H1 (cell line): ENCODE data around the gene DCLRE1B. TPM values are rescaled to one million over a fixed set of nuclear protein-coding genes. Genes with fewer than 3 reads are reported as not detected.

Experiments used
- CTCF ChIA-PET: fragments of 300-600 bp; sonication (Branson Sonifier 250); formaldehyde crosslinking; loops from one replicate; lab custom pipeline; 2021; ENCODE audit not compliant: partially characterized antibody; lab: Charles Lee
- POLR2A ChIA-PET: fragments of 300-600 bp; sonication (Branson Sonifier 250); formaldehyde crosslinking; loops from one replicate; lab custom pipeline; 2021; ENCODE audit warnings: inconsistent platforms; ENCODE audit not compliant: partially characterized antibody; lab: Charles Lee
- DNase-seq, 2 experiments: peaks; one replicate each; pipeline versions ENCODE4 v3.0.0 to v3.0.0-alpha.2; 2010 to 2022; ENCODE audit warnings: low spot score in 2 of 2, low read depth in 1 of 2, mixed read lengths in 1 of 2
- FAIRE-seq: peaks from 2 replicates; lab custom pipeline; 2011; peaks lifted over from hg19 to GRCh38; lab: Jason Lieb, UNC
- H2AFZ ChIP-seq: 2 replicates; pipeline ENCODE4 v1.8.1; 2012; ENCODE audit warnings: low read length, inconsistent platforms
- H2AK5ac ChIP-seq: 2 replicates; pipeline ENCODE4 v1.6.1; 2013; ENCODE audit warnings: low read depth, low read length
- H2BK120ac ChIP-seq: replicated peaks from 2 replicates; pipeline ENCODE3; 2013; ENCODE audit warnings: low read depth, low read length, inconsistent platforms
- H2BK12ac ChIP-seq: 2 replicates; pipeline ENCODE4 v1.6.1; 2013; ENCODE audit warnings: low read depth, low read length
- H2BK15ac ChIP-seq: 2 replicates; pipeline ENCODE4 v1.6.1; 2013; ENCODE audit warnings: low read length
- H2BK20ac ChIP-seq: 2 replicates; pipeline ENCODE4 v1.6.1; 2013; ENCODE audit warnings: low read length
- H2BK5ac ChIP-seq: 2 replicates; pipeline ENCODE4 v1.6.1; 2013; ENCODE audit warnings: low read depth, low read length
- H3K14ac ChIP-seq: 2 replicates; pipeline ENCODE4 v1.6.1; 2013; ENCODE audit warnings: inconsistent platforms; ENCODE audit not compliant: insufficient read length
- H3K18ac ChIP-seq: 2 replicates; pipeline ENCODE4 v1.6.1; 2013; ENCODE audit warnings: low read length; ENCODE audit errors: extremely low read depth
- H3K23ac ChIP-seq: 2 replicates; pipeline ENCODE4 v1.6.1; 2013; ENCODE audit warnings: inconsistent platforms; ENCODE audit not compliant: insufficient read length
- H3K23me2 ChIP-seq: 2 replicates; pipeline ENCODE4 v1.6.1; 2013; ENCODE audit warnings: low read depth, low read length
- H3K27ac ChIP-seq: 2 replicates; pipeline ENCODE4 v1.6.1; 2011; ENCODE audit warnings: low read depth, low read length, inconsistent platforms
- H3K27me3 ChIP-seq, 4 experiments: replicated peaks in 1 of 4; 1 replicate in 1 of 4; 2 replicates in 3 of 4; pipeline versions ENCODE4 v1.6.1 to v1.8.1; 2011 to 2013; ENCODE audit warnings: low read length in 3 of 4, mild to moderate bottlenecking in 3 of 4, inconsistent platforms in 2 of 4, mixed read lengths in 2 of 4, moderate library complexity in 1 of 4; ENCODE audit not compliant: control insufficient read depth in 3 of 4, insufficient read depth in 3 of 4; ENCODE audit errors: extremely low read depth in 1 of 4
- H3K36me3 ChIP-seq, 4 experiments: 2 replicates each; pipeline versions ENCODE4 v1.6.1 to v1.8.1; 2011 to 2013; ENCODE audit warnings: mild to moderate bottlenecking in 4 of 4, low read length in 3 of 4, moderate library complexity in 2 of 4, control low read depth in 1 of 4, inconsistent platforms in 1 of 4; ENCODE audit not compliant: insufficient read depth in 4 of 4, control insufficient read depth in 2 of 4
- H3K4ac ChIP-seq: replicated peaks from 2 replicates; pipeline ENCODE3; 2013; ENCODE audit warnings: low read length, low read depth, mixed read lengths, inconsistent platforms; ENCODE audit not compliant: insufficient read length
- H3K4me1 ChIP-seq, 4 experiments: replicated peaks in 1 of 4; 1 replicate in 1 of 4; 2 replicates in 3 of 4; pipeline versions ENCODE4 v1.6.1 to v1.8.1; 2011 to 2013; ENCODE audit warnings: low read length in 3 of 4, inconsistent platforms in 2 of 4, mixed read lengths in 1 of 4; ENCODE audit not compliant: insufficient read depth in 4 of 4, control insufficient read depth in 3 of 4
- H3K4me2 ChIP-seq, 2 experiments: 2 replicates each; pipeline versions ENCODE4 v1.6.1 to v1.8.1; 2011 to 2013; ENCODE audit warnings: low read depth in 2 of 2, low read length in 2 of 2, control low read depth in 1 of 2, inconsistent platforms in 1 of 2, mild to moderate bottlenecking in 1 of 2; ENCODE audit not compliant: insufficient read depth in 1 of 2
- H3K4me3 ChIP-seq, 4 experiments: fragments of 200-600, 300-600 bp in 1 of 4; sonication (generic), shearing (Covaris generic), sonication (Bioruptor Twin) in 1 of 4; 2 replicates each; pipeline versions ENCODE4 v1.5.1 to v1.8.1; 2011 to 2016; ENCODE audit warnings: low read length in 4 of 4, low read depth in 3 of 4, control low read depth in 2 of 4, inconsistent platforms in 2 of 4, mild to moderate bottlenecking in 2 of 4, mixed read lengths in 1 of 4, moderate library complexity in 1 of 4; ENCODE audit not compliant: insufficient read depth in 2 of 4; ENCODE audit errors: extremely low read depth in 1 of 4
- H3K56ac ChIP-seq: replicated peaks from 2 replicates; pipeline ENCODE3; 2013; ENCODE audit warnings: low read depth, mild to moderate bottlenecking, mixed read lengths, low read length, inconsistent platforms; ENCODE audit not compliant: insufficient read length
- H3K79me1 ChIP-seq: 2 replicates; pipeline ENCODE4 v1.6.1; 2013; ENCODE audit warnings: low read depth, low read length, control low read depth
- H3K79me2 ChIP-seq, 2 experiments: 2 replicates each; pipeline versions ENCODE4 v1.6.1 to v1.8.1; 2012 to 2013; ENCODE audit warnings: low read length in 2 of 2, mild to moderate bottlenecking in 2 of 2, inconsistent platforms in 1 of 2; ENCODE audit not compliant: insufficient read depth in 2 of 2, control insufficient read depth in 1 of 2
- H3K9ac ChIP-seq, 4 experiments: replicated peaks in 1 of 4; 1 replicate in 1 of 4; 2 replicates in 3 of 4; pipeline versions ENCODE4 v1.6.1 to v1.8.1; 2011 to 2013; ENCODE audit warnings: low read depth in 3 of 4, low read length in 3 of 4, control low read depth in 2 of 4, mild to moderate bottlenecking in 2 of 4, moderate library complexity in 2 of 4, inconsistent platforms in 1 of 4; ENCODE audit errors: extremely low read depth in 1 of 4
- H3K9me3 ChIP-seq, 2 experiments: 2 replicates each; pipeline versions ENCODE4 v1.6.1 to v1.8.1; 2012 to 2013; ENCODE audit warnings: mild to moderate bottlenecking in 2 of 2, moderate library complexity in 2 of 2, control low read depth in 1 of 2, inconsistent platforms in 1 of 2, low read depth in 1 of 2, low read length in 1 of 2, mixed read lengths in 1 of 2; ENCODE audit not compliant: insufficient read depth in 2 of 2
- H4K20me1 ChIP-seq, 2 experiments: replicated peaks in 1 of 2; 2 replicates each; pipeline versions ENCODE3 to v1.8.1; 2011 to 2013; ENCODE audit warnings: inconsistent platforms in 2 of 2, low read length in 2 of 2, mild to moderate bottlenecking in 1 of 2; ENCODE audit not compliant: insufficient read depth in 2 of 2, control insufficient read depth in 1 of 2
- H4K5ac ChIP-seq: 2 replicates; pipeline ENCODE4 v1.6.1; 2013; ENCODE audit warnings: low read length, low read depth, mixed read lengths, inconsistent platforms; ENCODE audit not compliant: insufficient read length
- H4K8ac ChIP-seq: 2 replicates; pipeline ENCODE4 v1.8.0; 2013; ENCODE audit warnings: mild to moderate bottlenecking, moderate library complexity, low read length, inconsistent platforms; ENCODE audit not compliant: insufficient read depth; ENCODE audit errors: extremely low read depth
- H4K91ac ChIP-seq: replicated peaks from 2 replicates; pipeline ENCODE3; 2013; ENCODE audit warnings: low read length, mixed read lengths, inconsistent platforms; ENCODE audit not compliant: insufficient read length
- CBX5 ChIP-seq: fragments of 300-800, 300-1000 bp; sonication (generic); IDR thresholded peaks from 2 replicates; pipeline ENCODE4 v1.7.1; 2016; ENCODE audit warnings: antibody characterized with exemption, low read length, low read depth
- CREB1 ChIP-seq: IDR thresholded peaks from 2 replicates; pipeline ENCODE4 v1.6.1; 2012; ENCODE audit warnings: inconsistent platforms
- JUN ChIP-seq: IDR thresholded peaks from 2 replicates; pipeline ENCODE4 v1.6.1; 2011; ENCODE audit warnings: low read depth, mild to moderate bottlenecking, improper control_type of control experiment, low read length
- WGBS, 2 experiments: shearing (Covaris generic) in 1 of 2; methylation state at CpG; one replicate each; pipeline versions ENCODE4 v1.1.6 to v1.1.7; 2013 to 2015; ENCODE audit warnings: low lambda C conversion rate in 2 of 2, mixed read lengths in 2 of 2, inconsistent platforms in 1 of 2, low coverage in 1 of 2, missing lambda C conversion rate in 1 of 2; ENCODE audit not compliant: insufficient replicate concordance in 2 of 2, insufficient coverage in 1 of 2, insufficient read length in 1 of 2; ENCODE audit errors: extremely low coverage in 1 of 2, missing lambda C conversion rate in 1 of 2; 5-methylcytosine and 5-hydroxymethylcytosine counted together
- polyA plus RNA-seq, 7 experiments: library from polyadenylated mRNA; depleted of rRNA in 3 of 7; stranded (reverse) in 5 of 7; unstranded in 2 of 7; fragments of >200 nt in 5 of 7; fragments of 200-250 nt in 2 of 7; gene quantifications; 1 replicate in 5 of 7; 2 replicates in 1 of 7; 4 replicates in 1 of 7; pipeline versions ENCODE4 v1.2.1 to v1.2.3, GENCODE V29; 2011 to 2013; ENCODE audit warnings: missing spikeins in 2 of 7, mixed read lengths in 2 of 7
- total RNA-seq: library from RNA; stranded (reverse); fragmentation: NEBNext Ultra II Directional; extraction: Animal tissue kit (Norgen Biotek cat#: 25700); gene quantifications from 2 replicates; pipeline ENCODE4 v1.2.1, GENCODE V29; 2021

The DCLRE1B gene
- total and polyA plus RNA-seq, 2 of the 8 experiments (the other 6 are each of a cell fraction or from before 2014, with no cell fraction given) = 5.5 to 11.0 TPM

- H3K4me2 ChIP-seq = no peak overlapping the region
- no peak overlapping the region for H2BK20ac ChIP-seq
- H3K23ac ChIP-seq = no peak overlapping the region
- H3K27me3 ChIP-seq = no peaks in the 10 kb centered on the region
- peaks cover 1 to 9% of the 10 kb centered on the region in 2 experiments for H4K20me1 ChIP-seq
- H4K91ac ChIP-seq = no peak overlapping the region
- H3K36me3 ChIP-seq = peaks cover 1 to 7% (median 3%) of the 10 kb centered on the region in 4 experiments; a peak in 6 of 8 replicates
- FAIRE-seq (no peak), DNase-seq (no peak)
- no peak overlapping the region for H2AK5ac ChIP-seq
- H3K14ac ChIP-seq = no peak overlapping the region
- H4K8ac ChIP-seq = no peak overlapping the region
- no peak overlapping the region for H2BK12ac ChIP-seq
- H2BK15ac ChIP-seq = no peak overlapping the region
- H2BK5ac ChIP-seq = no peak overlapping the region
- peaks cover 5% of the 10 kb centered on the region for H3K79me1 ChIP-seq
- H2AFZ ChIP-seq = no peak overlapping the region
- H3K23me2 ChIP-seq = no peaks in the 10 kb centered on the region
- peaks cover 18 to 91% of the 10 kb centered on the region in 2 experiments for H3K79me2 ChIP-seq
- H3K4me3 ChIP-seq = no peak overlapping the region
- peaks cover 0 to 3% (median 1%) of the 10 kb centered on the region in 4 experiments; a peak in 5 of 7 replicates for H3K4me1 ChIP-seq
- 79% methylated on average over 1 of the region's 1 CpG; no CpG with 5 or more reads in 1 of the 2 experiments for WGBS, 2 experiments
- H4K5ac ChIP-seq = no peak overlapping the region
- no peak overlapping the region for H3K18ac ChIP-seq
- no peak overlapping the region for H3K56ac ChIP-seq
- no peak overlapping the region for H3K27ac ChIP-seq
- no peaks in the 10 kb centered on the region for H3K9me3 ChIP-seq
- CTCF ChIA-PET = interaction anchor here (0.7 kb wide), 1 partner anchor 14 kb away, joined by 3 read pairs; no protein-coding TSS in a partner anchor
- POLR2A ChIA-PET = no interaction called here
- no peak overlapping the region for H2BK120ac ChIP-seq
- no peak overlapping the region for H3K4ac ChIP-seq
- no peak overlapping the region for H3K9ac ChIP-seq
- TF ChIP-seq CBX5 (no peak), CREB1 (no peak), JUN (no peak)
Measured at GRCh38 chr1:113935970-113936369, 30.8 kb downstream of the DCLRE1B start.
